Measurements from ENCODE around the gene THOC1. TPM values are rescaled to one million over a fixed set of nuclear protein-coding genes. Genes with fewer than 3 reads are reported as not detected.

Gene THOC1
- total and polyA plus RNA-seq, 2 donors (not counting 1 experiment from before 2014, with no cell fraction given) = 18.3 to 78.7 TPM

DNA sequence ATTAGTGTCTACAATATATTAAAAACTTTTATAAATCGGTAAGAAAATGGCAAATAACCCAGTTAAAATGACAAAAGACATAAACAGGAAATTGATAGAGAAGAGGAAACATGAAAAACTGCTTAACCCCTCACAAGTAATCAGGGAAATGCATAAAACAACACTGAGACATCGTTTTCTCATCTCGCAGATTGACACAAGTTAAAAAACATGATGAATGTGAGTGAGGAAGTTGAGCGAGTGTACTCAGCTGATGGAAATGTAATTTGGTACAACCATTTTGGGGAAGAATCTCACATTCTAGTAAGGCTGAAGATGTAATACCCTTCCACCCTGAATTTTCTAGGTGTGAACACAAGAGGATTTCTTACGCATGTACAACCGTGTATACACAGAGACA lies 18.0 kb upstream of the THOC1 start:
- Mint-ChIP-seq H3K27ac (no peak overlapping the region), H3K4me3 (no peak overlapping the region), H3K9me3 (ENCODE audit: insufficient read depth) (peaks cover 3% of the 10 kb centered on the region), H3K4me1 (no peaks in the 10 kb centered on the region), H3K27me3 (peaks cover 9% of the 10 kb centered on the region)
- TF ChIP-seq, protein P1, sequence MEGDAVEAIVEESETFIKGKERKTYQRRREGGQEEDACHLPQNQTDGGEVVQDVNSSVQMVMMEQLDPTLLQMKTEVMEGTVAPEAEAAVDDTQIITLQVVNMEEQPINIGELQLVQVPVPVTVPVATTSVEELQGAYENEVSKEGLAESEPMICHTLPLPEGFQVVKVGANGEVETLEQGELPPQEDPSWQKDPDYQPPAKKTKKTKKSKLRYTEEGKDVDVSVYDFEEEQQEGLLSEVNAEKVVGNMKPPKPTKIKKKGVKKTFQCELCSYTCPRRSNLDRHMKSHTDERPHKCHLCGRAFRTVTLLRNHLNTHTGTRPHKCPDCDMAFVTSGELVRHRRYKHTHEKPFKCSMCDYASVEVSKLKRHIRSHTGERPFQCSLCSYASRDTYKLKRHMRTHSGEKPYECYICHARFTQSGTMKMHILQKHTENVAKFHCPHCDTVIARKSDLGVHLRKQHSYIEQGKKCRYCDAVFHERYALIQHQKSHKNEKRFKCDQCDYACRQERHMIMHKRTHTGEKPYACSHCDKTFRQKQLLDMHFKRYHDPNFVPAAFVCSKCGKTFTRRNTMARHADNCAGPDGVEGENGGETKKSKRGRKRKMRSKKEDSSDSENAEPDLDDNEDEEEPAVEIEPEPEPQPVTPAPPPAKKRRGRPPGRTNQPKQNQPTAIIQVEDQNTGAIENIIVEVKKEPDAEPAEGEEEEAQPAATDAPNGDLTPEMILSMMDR (IDR thresholded peaks at IDR 0.05) = no peak
- TF ChIP-seq EZH2 (IDR thresholded peaks at IDR 0.05; ENCODE audit: borderline replicate concordance, insufficient read depth, low read depth, low read length, poor library complexity, severe bottlenecking) = no peak
- H3K4me3 ChIP-seq (ENCODE audit: control extremely low read depth in 1 of 5, extremely low read depth in 1 of 5, insufficient read depth in 1 of 5, low read depth in 2 of 5, low read length in 4 of 5) = no peak overlapping the region
- no peaks in the 10 kb centered on the region for H3K27me3 ChIP-seq (replicated peaks in 1 of 4; ENCODE audit: control extremely low read depth in 1 of 4, control insufficient read depth in 3 of 4, insufficient read depth in 4 of 4, low read length in 3 of 4)
- no peak overlapping the region for H3K4me2 ChIP-seq (replicated peaks; ENCODE audit: low read depth, low read length, poor library complexity, severe bottlenecking)
- DNase-seq (no peak), ATAC-seq (ENCODE audit: low read depth) (no peak)
- intact Hi-C loops (cut with micrococcal nuclease) = no loop called here
- H3K79me2 ChIP-seq (ENCODE audit: control insufficient read depth, insufficient read depth, low read length) = no peaks in the 10 kb centered on the region
- no peaks in the 10 kb centered on the region for H3K9me3 ChIP-seq (ENCODE audit: control extremely low read depth in 1 of 3, control insufficient read depth in 2 of 3, insufficient read depth in 1 of 3, low read length in 2 of 3)
- H3K4me1 ChIP-seq (ENCODE audit: control insufficient read depth in 2 of 2, insufficient read depth in 2 of 2, low read length in 2 of 2) = no peaks in the 10 kb centered on the region
- H3K9ac ChIP-seq (ENCODE audit: low read length) = no peak overlapping the region
- no peaks in the 10 kb centered on the region for H4K20me1 ChIP-seq (ENCODE audit: control insufficient read depth, insufficient read depth, low read length, poor library complexity, severe bottlenecking)
- 92% methylated on average over 2 of the region's 6 CpGs for WGBS (ENCODE audit: insufficient coverage)
- no peak overlapping the region for H2AFZ ChIP-seq (ENCODE audit: insufficient read depth, low read depth, low read length, poor library complexity, severe bottlenecking)
- ChIA-PET CTCF (no interaction called here), POLR2A (no interaction called here)
- H3K27ac ChIP-seq (ENCODE audit: low read length in 2 of 2) = no peak overlapping the region
- H3K36me3 ChIP-seq (replicated peaks in 1 of 2; ENCODE audit: control extremely low read depth in 1 of 2, control insufficient read depth in 1 of 2, extremely low read depth in 1 of 2, insufficient read depth in 2 of 2, low read length in 1 of 2) = no peaks in the 10 kb centered on the region

DNA sequence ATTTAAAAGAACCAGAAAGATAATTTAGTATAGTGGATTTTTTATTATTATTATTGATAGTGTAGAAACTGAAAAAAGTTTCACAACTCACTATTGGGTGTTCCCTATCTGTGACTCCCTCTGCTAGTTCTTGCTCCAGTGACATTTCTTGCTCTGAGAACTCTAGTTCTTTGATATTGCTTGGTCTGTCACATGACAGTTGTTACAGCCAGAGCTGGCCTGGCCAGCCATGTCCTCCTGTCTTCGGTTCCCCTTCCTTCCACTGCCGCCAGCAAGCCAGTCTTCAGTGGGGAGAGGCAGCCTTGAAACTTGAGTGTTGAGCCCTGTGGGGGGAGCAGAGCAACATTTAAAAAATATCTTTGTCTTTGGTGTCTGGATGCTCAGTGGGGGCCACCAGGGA lies 7.6 kb upstream of the THOC1 start:
- peaks cover 0 to 9% (median 4%) of the 10 kb centered on the region in 3 donors for H3K9me3 ChIP-seq (ENCODE audit: control extremely low read depth in 1 of 3, control insufficient read depth in 2 of 3, insufficient read depth in 1 of 3, low read length in 2 of 3)
- no peaks in the 10 kb centered on the region for H3K4me1 ChIP-seq (ENCODE audit: control insufficient read depth in 2 of 2, insufficient read depth in 2 of 2, low read length in 2 of 2)
- Mint-ChIP-seq H3K9me3 (ENCODE audit: insufficient read depth) (no peaks in the 10 kb centered on the region), H3K27me3 (no peaks in the 10 kb centered on the region), H3K4me3 (no peak overlapping the region), H3K27ac (no peak overlapping the region), H3K4me1 (no peaks in the 10 kb centered on the region)
- ATAC-seq (ENCODE audit: low read depth) = no peak
- WGBS (ENCODE audit: insufficient coverage) = 63% methylated on average over 2 of the region's 2 CpGs
- peaks cover 0 to 3% (median 0%) of the 10 kb centered on the region in 4 experiments for H3K27me3 ChIP-seq (replicated peaks in 1 of 4; ENCODE audit: control extremely low read depth in 1 of 4, control insufficient read depth in 3 of 4, insufficient read depth in 4 of 4, low read length in 3 of 4)
- H4K20me1 ChIP-seq (ENCODE audit: control insufficient read depth, insufficient read depth, low read length, poor library complexity, severe bottlenecking) = no peaks in the 10 kb centered on the region
- no peaks in the 10 kb centered on the region for H3K79me2 ChIP-seq (ENCODE audit: control insufficient read depth, insufficient read depth, low read length)
- no peak overlapping the region for H3K27ac ChIP-seq (ENCODE audit: low read length in 2 of 2)
- POLR2A ChIA-PET = no interaction called here
- no peak overlapping the region for H3K4me2 ChIP-seq (replicated peaks; ENCODE audit: low read depth, low read length, poor library complexity, severe bottlenecking)
- no peak overlapping the region for H2AFZ ChIP-seq (ENCODE audit: insufficient read depth, low read depth, low read length, poor library complexity, severe bottlenecking)
- DNase-seq = no peak
- CTCF ChIA-PET = no interaction called here
- no peak overlapping the region for H3K4me3 ChIP-seq (ENCODE audit: control extremely low read depth in 1 of 5, extremely low read depth in 1 of 5, insufficient read depth in 1 of 5, low read depth in 2 of 5, low read length in 4 of 5)
- no peak for TF ChIP-seq EZH2 (IDR thresholded peaks at IDR 0.05; ENCODE audit: borderline replicate concordance, insufficient read depth, low read depth, low read length, poor library complexity, severe bottlenecking)
- TF ChIP-seq, protein P1 (IDR thresholded peaks at IDR 0.05) = no peak
- H3K9ac ChIP-seq (ENCODE audit: low read length) = no peak overlapping the region
- intact Hi-C loops (cut with micrococcal nuclease) = no loop called here
- H3K36me3 ChIP-seq (replicated peaks in 1 of 2; ENCODE audit: control extremely low read depth in 1 of 2, control insufficient read depth in 1 of 2, extremely low read depth in 1 of 2, insufficient read depth in 2 of 2, low read length in 1 of 2) = no peaks in the 10 kb centered on the region
